ENCODE results near the gene SUGT1.

DNA sequence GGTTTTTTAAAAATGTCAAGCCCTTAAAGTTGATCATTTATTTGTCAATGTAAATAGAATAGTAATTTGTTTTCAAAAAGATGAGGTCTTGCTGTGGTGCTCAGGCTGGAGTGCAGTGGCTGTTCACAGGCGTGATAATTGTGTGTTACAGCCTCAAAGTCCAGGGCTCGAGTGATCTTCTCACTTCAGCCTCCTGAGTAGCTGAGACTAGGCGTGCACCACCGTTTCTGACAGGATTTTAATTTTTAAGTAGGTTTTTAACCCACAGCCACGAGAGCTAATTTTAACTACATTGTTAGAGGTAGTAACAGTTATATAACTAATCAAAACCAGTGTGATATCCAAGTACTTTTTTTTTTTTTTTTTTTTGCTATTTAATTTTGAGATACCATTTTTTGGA, 43.9 kb downstream of the SUGT1 start:
- TF ChIP-seq POLR2A (IDR thresholded peaks at IDR 0.05; ENCODE audit: low read length), result no peak
- TF ChIP-seq, protein P1, sequence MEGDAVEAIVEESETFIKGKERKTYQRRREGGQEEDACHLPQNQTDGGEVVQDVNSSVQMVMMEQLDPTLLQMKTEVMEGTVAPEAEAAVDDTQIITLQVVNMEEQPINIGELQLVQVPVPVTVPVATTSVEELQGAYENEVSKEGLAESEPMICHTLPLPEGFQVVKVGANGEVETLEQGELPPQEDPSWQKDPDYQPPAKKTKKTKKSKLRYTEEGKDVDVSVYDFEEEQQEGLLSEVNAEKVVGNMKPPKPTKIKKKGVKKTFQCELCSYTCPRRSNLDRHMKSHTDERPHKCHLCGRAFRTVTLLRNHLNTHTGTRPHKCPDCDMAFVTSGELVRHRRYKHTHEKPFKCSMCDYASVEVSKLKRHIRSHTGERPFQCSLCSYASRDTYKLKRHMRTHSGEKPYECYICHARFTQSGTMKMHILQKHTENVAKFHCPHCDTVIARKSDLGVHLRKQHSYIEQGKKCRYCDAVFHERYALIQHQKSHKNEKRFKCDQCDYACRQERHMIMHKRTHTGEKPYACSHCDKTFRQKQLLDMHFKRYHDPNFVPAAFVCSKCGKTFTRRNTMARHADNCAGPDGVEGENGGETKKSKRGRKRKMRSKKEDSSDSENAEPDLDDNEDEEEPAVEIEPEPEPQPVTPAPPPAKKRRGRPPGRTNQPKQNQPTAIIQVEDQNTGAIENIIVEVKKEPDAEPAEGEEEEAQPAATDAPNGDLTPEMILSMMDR (IDR thresholded peaks at IDR 0.05), result no peak
- TF ChIP-seq KDM1A (IDR thresholded peaks at IDR 0.05; ENCODE audit: low read depth), result no peak
- no peak for TF ChIP-seq NR3C1 (IDR thresholded peaks at IDR 0.05)
- no peak for TF ChIP-seq HOXA7 (CRISPR knock-in tag; IDR thresholded peaks at IDR 0.05)
- no peak for TF ChIP-seq MYC (IDR thresholded peaks at IDR 0.05; ENCODE audit: borderline replicate concordance, low read length)
- no peak for TF ChIP-seq NFE2L2 (conservative IDR thresholded peaks at IDR 0.05; ENCODE audit: low read length)
- no peak for TF ChIP-seq SMC3 (IDR thresholded peaks at IDR 0.05)
- TF ChIP-seq FOSB (CRISPR knock-in tag; IDR thresholded peaks at IDR 0.05), result no peak
- no peak for TF ChIP-seq GATA3 (IDR thresholded peaks at IDR 0.05; ENCODE audit: borderline replicate concordance)

Measured in A549 (cell line).